Erythroblast (primary cell): Measurements from ENCODE around the gene DLGAP4.

Experiments used
- DNase-seq, 2 experiments: peaks; one replicate each; lab custom pipeline; 2025; lab: John Stamatoyannopoulos, UW
- GATA1 ChIP-seq: IDR thresholded peaks from 2 replicates; pipeline ENCODE4 v1.6.1; 2011; ENCODE audit warnings: low read depth, mild to moderate bottlenecking, control low read depth, low read length, moderate library complexity
- POLR2A ChIP-seq: IDR thresholded peaks from 2 replicates; pipeline ENCODE4 v1.6.1; 2011; ENCODE audit warnings: mild to moderate bottlenecking, low read length

DLGAP4 gene

DNA sequence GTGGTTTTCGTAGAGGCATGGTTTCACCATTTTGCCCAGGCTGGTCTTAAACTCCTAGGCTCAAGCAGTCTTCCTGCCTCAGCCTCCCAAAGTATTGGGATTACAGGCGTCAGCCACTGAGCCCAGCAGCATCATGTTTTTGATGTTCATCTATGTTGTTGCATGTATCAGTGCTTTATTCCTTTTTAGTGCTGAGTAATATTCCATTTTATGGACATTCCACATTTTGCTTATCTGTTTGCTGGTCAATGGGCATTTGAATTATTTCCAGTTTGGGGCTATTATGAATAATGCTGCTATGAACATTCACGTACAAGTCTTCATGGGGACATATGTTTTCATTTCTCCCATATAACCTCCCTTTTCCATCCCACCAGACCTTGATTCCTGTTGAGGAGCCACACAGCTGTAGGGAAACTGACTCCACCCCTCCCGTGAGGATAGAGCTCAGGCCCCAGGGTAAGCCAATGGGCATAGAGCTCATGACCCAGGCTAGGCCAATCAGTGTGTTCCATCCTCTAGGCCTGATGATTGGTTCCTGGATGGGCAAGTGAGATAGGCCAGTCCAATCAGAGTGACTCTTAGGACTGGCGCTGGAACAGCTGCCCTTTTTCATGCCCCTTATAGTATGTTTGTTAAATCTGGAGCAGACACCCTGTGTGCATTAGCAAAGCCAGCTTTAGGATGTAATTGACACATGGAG is 49.5 kb downstream of the DLGAP4 start:
- no peak for DNase-seq
- no peak for TF ChIP-seq GATA1
- no peak for TF ChIP-seq POLR2A

DNA sequence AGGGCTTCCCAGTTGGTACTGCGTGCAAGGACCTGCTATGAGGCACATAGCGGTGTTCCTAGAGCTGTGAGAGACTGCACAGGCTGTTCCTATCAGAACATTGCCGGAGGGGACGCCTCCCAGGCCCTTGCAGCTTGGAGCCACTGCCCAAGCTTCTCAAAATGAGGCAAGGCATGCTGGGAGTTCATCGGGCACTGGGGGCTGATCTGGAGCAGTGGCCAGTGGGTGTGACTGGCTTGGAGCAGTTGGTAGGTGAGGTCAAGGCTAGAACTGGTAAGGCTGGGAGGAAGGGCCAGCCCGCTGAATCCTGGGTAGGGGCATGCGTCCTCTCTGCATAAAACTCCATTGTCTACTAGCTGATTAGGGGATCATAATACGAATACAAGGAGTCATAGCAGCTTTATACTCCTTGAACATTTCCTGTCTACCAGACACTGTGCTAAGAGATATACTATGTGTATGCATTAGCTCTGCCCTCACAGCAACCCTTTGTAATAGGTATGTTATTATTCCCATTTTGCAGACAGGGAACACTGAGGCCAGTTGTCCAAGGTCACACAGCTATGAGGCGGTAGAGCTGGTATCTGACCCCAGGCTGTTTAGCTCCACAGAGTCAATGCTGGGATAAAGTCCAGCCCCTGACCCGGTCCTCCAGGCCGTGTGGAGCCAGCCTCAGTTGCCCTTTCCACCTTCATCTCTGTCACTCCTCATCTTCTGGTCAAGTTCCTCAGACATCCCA is 53.7 kb downstream of the DLGAP4 start:
- DNase-seq = no peak
- TF ChIP-seq GATA1 = no peak
- no peak for TF ChIP-seq POLR2A

DNA sequence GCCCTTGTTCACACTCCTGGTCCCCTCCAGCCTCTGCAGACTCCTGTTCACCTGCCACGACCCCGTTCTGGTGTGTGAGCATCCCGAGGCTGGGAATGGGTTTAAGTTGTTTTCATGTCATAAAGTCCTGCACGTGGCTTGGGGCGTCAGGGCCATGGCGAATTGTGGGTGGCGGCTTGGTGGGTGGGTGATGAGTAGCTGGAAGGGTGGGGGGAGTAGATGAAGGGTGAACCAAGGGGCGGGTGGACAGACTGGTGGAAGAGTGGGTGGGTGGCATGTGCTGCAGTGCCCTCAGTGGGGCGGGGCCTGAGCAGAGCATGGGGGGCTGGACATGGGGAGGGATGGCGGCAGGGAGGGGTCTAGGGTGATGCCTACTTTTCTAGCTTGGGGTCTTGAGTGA is 54.3 kb downstream of the DLGAP4 start:
- DNase-seq = no peak
- TF ChIP-seq POLR2A = no peak
- TF ChIP-seq GATA1 = no peak

DNA sequence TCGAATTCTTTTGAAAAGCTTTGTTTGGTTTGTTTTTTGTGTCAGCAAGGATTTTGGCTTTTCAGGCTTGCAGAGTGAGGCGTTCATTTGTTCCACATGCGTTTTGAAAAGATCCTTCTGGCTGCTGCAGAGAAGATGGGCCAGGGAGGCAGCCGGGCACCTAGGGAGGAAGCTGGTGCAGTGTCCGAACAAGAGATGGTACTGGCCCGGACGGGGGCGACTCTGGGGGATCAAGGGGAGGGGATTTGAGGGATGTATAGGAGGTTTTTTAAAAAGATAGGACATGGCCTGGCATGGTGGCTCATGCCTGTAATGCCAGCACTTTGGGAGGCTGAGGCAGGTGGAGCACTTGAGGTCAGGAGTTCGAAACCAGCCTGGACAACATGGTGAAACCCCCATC is 55.3 kb downstream of the DLGAP4 start:
- TF ChIP-seq POLR2A (no peak), GATA1 (no peak)
- no peak for DNase-seq

DNA sequence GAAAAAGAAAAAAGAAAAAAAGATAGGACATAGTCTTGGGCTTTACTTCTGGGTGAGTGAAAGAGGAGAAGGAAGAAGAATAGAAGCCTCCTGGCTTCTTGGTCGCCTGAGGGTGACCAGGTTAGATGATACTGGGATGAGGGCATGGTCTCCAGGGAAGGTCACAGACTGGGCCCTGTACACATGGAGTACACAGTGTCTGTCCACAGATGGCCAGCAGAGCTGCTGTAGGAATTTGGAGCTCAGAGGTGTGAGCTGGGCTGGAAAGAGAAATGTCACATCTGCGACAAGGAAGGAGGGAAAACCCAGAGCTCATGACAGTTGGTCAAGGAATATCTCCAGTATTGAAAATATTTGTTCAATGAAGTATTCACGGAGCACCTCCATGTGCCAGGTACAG is 56.1 kb downstream of the DLGAP4 start:
- TF ChIP-seq POLR2A (no peak), GATA1 (no peak)

DNA sequence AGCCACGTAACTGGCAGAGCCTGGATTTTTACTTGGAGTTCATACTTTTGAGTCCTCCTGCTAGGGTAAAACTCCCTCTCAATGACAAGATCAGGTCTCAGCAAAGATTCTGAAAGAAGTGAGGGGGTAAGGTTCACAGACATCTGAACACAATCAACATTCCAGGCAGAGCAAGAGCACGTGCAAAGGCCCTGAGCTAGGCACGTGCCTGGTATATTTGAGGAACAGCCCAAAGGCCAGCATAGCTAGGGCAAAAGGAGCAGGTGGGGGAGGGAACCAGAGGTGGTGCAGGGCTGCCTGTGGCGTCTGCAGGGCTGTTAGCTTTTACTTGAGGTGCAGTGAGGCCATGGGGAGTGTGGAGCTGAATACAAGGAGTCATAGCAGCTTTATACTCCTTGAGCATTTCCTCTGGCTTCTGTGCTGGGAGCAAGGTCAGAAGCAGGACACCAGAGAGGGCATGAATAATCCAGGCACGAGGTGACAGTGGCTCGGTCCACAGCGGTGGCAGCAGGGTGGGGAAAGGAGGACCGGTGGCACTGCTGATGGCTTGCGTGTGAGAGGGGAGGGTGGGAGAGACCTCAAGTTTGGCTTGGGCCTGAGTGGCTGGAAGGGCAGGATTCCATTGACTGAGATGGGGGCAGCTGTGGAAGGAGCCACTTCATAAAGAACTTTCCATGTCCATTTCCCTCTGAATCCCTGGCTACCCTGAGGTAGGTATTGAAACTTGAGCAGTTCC is 57.0 kb downstream of the DLGAP4 start:
- DNase-seq = no peak
- TF ChIP-seq POLR2A (no peak), GATA1 (no peak)

More for the DNA sequence above, 56.1 kb downstream of the DLGAP4 start:
- no peak for DNase-seq

DNA sequence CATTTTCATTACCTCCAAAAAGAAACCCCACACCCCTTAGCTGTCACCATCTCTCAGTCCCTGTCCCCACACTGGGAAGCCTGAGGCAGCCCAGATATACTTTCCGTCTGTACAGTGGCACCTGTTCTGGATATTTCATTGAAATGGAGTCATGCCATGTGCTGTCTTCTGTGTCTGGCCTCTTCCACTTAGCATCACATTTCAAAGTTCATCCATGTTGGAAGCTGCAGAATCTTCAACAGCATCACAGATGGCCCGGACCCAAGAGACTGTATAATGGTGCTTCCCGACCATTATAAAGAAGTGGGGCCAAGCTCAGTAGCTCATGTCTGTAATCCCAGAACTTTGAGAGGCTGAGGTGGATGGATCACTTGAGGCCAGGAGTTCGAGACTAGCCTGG is 58.4 kb downstream of the DLGAP4 start:
- DNase-seq = no peak
- no peak for TF ChIP-seq GATA1
- TF ChIP-seq POLR2A = no peak

DNA sequence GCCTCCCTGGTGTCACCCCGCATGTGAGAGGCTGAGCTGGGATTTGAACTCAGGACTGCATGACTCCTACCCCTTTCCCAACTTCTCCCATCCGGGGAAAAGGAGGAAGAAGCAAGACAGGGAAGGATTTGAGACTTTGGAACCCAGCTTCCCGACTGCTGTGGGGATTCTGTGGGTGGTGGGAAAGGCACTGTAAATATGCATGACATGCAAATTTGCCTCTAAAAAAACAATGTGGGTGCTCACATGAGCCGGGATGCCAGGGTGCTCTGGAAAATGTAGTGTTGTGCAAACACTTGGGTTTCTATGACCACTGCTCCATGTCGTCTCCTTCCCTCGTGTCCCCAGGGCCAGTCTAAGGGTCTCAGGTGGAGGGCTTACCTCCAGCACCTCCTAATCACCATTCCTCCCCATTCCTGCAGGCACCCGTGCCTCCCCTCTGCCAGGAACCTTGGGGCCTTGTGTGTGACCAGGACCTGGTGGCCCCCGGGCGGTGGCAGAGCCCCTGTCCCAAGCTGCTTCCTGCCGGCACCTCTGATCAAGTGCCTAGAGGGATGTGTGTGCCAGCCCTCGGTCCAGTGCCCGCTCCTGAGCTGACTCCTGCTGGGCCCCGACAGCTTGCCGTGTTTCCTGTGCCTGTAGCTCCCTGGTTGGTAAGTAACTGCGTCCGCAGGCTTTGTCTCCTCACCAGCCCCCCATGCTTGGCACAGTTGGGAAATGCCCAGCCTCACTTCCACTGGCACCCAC is 60.7 kb downstream of the DLGAP4 start:
- no peak for DNase-seq
- no peak for TF ChIP-seq POLR2A
- TF ChIP-seq GATA1 = no peak

DNA sequence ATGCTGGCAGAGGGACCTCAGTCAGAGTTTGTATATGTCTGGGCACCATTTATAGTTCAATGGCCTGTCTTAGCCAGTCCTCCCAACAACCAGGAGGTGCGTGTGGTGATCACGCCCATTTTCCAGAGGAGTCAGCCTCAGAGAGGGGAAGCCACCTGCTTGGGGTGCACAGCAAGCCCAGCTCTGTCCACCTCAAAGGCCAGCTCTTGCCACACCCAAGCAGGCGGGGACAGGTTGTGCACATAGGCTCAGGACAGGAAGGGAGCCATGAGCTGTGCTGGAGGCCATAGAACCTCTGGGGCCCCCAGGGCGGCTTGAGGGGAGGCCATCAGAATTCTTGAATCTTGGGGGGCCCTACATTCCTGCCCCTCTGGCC is 61.2 kb downstream of the DLGAP4 start:
- no peak for TF ChIP-seq GATA1
- TF ChIP-seq POLR2A = no peak
- no peak for DNase-seq

DNA sequence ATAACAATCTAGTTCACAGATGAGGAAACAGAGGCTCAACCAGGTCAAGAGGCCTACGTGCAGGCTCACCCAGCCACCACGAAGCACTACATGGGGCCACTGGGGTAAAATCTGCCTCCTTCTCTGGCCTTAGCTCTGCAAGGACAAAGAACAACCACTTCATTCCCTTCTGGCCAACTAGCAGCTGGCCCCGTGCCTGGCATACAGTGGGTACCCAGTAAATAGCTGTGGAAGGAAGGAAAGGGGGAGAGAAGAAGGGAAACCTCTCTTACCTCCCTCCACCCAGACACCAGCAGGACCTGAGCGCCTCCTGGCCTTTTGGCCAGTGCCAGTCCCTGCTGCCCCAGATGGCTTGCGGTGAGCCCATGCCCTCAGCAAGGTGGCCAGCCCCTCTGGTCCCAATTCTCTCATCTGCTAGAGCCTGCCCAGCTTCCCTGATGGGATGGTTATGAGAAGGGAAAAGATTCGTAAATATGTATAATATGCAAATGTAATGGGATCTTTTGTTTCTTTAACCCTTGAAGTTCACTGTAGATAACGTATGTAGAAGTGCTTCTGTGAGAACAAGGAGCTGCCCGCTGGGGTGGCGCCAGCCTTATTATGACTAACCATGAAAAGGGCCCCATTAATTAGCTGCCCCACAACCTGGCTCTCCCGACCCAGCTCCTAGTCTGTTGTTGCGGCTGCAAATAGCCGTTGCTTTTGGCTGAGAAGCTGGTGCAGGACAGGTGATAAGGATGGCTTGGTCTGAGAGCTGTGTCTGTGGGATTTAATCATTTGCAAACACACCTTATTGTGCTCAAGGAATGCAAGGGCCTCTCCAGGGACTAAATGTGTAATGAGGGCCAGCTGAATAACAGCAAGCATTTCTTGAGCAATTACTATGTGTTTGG is 62.0 kb downstream of the DLGAP4 start:
- TF ChIP-seq POLR2A (no peak), GATA1 (no peak)
- no peak for DNase-seq

DNA sequence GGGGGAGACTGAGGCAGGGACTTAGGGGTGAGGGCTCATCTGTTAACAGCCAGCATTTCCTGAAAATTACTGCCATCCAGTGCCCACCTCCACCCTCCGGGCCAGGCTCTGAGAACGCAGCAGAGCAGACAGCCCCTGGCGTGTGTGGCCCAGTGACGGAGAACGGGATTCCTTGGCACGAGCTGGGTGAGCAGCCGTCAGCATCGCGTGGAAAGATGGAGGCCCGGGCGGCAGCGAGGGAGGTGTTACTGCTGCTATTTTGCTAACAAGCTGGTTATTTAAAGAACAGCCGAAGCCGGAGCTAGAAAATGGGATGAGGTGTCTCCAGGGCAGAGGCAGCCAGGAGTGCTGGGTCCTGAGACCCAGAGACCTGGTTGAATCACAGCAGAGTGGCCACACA is 62.7 kb downstream of the DLGAP4 start:
- DNase-seq = no peak
- TF ChIP-seq POLR2A (no peak), GATA1 (no peak)

DNA sequence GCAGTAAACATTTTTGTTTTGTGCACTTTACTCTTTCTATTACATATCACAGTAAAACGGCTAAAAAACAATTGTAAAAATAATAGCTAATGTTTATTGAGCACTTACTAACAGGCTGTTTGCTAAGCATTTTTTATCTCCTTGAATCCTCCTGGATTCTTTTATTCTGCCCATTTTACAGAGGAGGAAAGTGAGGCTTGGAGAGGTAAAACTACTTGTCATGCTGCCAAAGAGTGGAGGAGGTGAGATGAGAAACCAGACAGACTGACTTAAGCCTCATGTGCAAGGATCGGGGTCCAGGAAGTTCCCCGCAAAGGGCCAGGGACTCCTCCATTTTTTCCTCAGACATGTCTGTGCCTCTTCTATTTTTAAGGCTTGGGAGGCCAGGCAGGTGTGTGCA is 63.6 kb downstream of the DLGAP4 start:
- no peak for DNase-seq
- no peak for TF ChIP-seq POLR2A
- TF ChIP-seq GATA1 = no peak
